HEK293 (cell line): ENCODE results near the gene TRIM5.
"Not testable (repeated sequence)": the region's sequence is repeated elsewhere in the genome, so short reads cannot be mapped to it uniquely, and the experiment has no call there.

Source experiments
- CTCF ChIA-PET: fragments of 350-600 bp; formaldehyde crosslinking; extraction: SDS; loops from one replicate; lab custom pipeline; 2021; ENCODE audit warnings: antibody characterized with exemption; lab: Yijun Ruan, JAX
- POLR2A ChIA-PET: fragments of 300-600 bp; formaldehyde crosslinking; extraction: SDS; loops from one replicate; lab custom pipeline; 2020; ENCODE audit warnings: antibody characterized with exemption, inconsistent platforms; lab: Yijun Ruan, JAX
- H3K27ac ChIP-seq: fragments of 200-500 bp; sonication (Bioruptor generic); 2 replicates; pipeline ENCODE4 v1.5.1; 2014; ENCODE audit warnings: low read depth, low read length, control low read depth, inconsistent platforms; ENCODE audit errors: extremely low read depth
- H3K36me3 ChIP-seq, 2 experiments: fragments of 200-500 bp in 1 of 2; sonication (Bioruptor generic) in 1 of 2; 1 replicate in 1 of 2; 2 replicates in 1 of 2; pipeline ENCODE4 v1.5.1; 2014 to 2017; ENCODE audit warnings: inconsistent platforms in 2 of 2, low read length in 2 of 2; ENCODE audit not compliant: control insufficient read depth in 2 of 2, insufficient read depth in 1 of 2
- H3K4me1 ChIP-seq: fragments of 200-500 bp; sonication (Bioruptor generic); 2 replicates; pipeline ENCODE4 v1.5.1; 2014; ENCODE audit warnings: mild to moderate bottlenecking, low read length, inconsistent platforms; ENCODE audit not compliant: control insufficient read depth, insufficient read depth
- H3K4me3 ChIP-seq: 2 replicates; pipeline ENCODE4 v1.5.1; 2011; ENCODE audit warnings: low read depth, mild to moderate bottlenecking, control low read depth, low read length, moderate library complexity
- H3K9me3 ChIP-seq: fragments of 200-500 bp; sonication (Bioruptor generic); 2 replicates; pipeline ENCODE4 v1.5.1; 2014; ENCODE audit warnings: low read depth, low read length, inconsistent platforms; ENCODE audit not compliant: control insufficient read depth, insufficient read depth
- EGR2 ChIP-seq: fragments of 450-650 bp; formaldehyde crosslinking; IDR thresholded peaks from 2 replicates; pipeline ENCODE4 v1.5.1; 2016; ENCODE audit warnings: low read depth, missing biosample characterization, missing genetic modification characterization
- HOXD13 ChIP-seq: sonication (generic); formaldehyde crosslinking; IDR thresholded peaks from 2 replicates; pipeline ENCODE4 v1.8.0; 2022; ENCODE audit warnings: missing genetic modification reagents, borderline replicate concordance
- ZFP3 ChIP-seq: fragments of 450-650 bp; formaldehyde crosslinking; IDR thresholded peaks from 2 replicates; pipeline ENCODE4 v1.5.1; 2016; ENCODE audit warnings: low read depth, missing biosample characterization, missing genetic modification characterization
- ZNF114 ChIP-seq: fragments of 450-650 bp; formaldehyde crosslinking; IDR thresholded peaks from 2 replicates; pipeline ENCODE4 v1.5.0; 2017; ENCODE audit warnings: missing biosample characterization, missing genetic modification characterization
- ZNF157 ChIP-seq: fragments of 450-650 bp; formaldehyde crosslinking; IDR thresholded peaks from 2 replicates; pipeline ENCODE4 v1.5.1; 2016; ENCODE audit warnings: missing biosample characterization, missing genetic modification characterization
- ZNF529 ChIP-seq: fragments of 450-650 bp; formaldehyde crosslinking; IDR thresholded peaks from 2 replicates; pipeline ENCODE4 v1.5.1; 2017; ENCODE audit warnings: missing genetic modification characterization, missing biosample characterization; ENCODE audit not compliant: insufficient replicate concordance
- ZNF600 ChIP-seq: fragments of 450-650 bp; formaldehyde crosslinking; IDR thresholded peaks from 2 replicates; pipeline ENCODE4 v1.5.1; 2016; ENCODE audit warnings: missing biosample characterization, missing genetic modification characterization
- ZNF624 ChIP-seq: fragments of 450-650 bp; formaldehyde crosslinking; IDR thresholded peaks from 2 replicates; pipeline ENCODE4 v1.5.1; 2017; ENCODE audit warnings: missing biosample characterization, missing genetic modification characterization
- ZNF629 ChIP-seq: fragments of 450-650 bp; formaldehyde crosslinking; IDR thresholded peaks from 2 replicates; pipeline ENCODE4 v1.5.1; 2017; ENCODE audit warnings: missing biosample characterization, missing genetic modification characterization
- TF ChIP-seq, protein P1 (sequence below): fragments of 450-650 bp; formaldehyde crosslinking; IDR thresholded peaks from 2 replicates; pipeline ENCODE4 v1.5.1; 2016; ENCODE audit warnings: missing biosample characterization, missing genetic modification characterization, low read depth
- TF ChIP-seq, protein P2 (sequence below): fragments of 450-650 bp; formaldehyde crosslinking; IDR thresholded peaks from 2 replicates; pipeline ENCODE4 v1.5.1; 2016; ENCODE audit warnings: missing biosample characterization, missing genetic modification characterization, borderline replicate concordance
- TF ChIP-seq, protein P3 (sequence below): fragments of 450-650 bp; formaldehyde crosslinking; IDR thresholded peaks from 2 replicates; pipeline ENCODE4 v1.5.1; 2016; ENCODE audit warnings: missing biosample characterization, missing genetic modification characterization
- TF ChIP-seq, protein P4 (sequence below): fragments of 450-650 bp; formaldehyde crosslinking; IDR thresholded peaks from 2 replicates; pipeline ENCODE4 v1.5.1; 2016; ENCODE audit warnings: missing biosample characterization, missing genetic modification characterization

The TRIM5 gene

DNA sequence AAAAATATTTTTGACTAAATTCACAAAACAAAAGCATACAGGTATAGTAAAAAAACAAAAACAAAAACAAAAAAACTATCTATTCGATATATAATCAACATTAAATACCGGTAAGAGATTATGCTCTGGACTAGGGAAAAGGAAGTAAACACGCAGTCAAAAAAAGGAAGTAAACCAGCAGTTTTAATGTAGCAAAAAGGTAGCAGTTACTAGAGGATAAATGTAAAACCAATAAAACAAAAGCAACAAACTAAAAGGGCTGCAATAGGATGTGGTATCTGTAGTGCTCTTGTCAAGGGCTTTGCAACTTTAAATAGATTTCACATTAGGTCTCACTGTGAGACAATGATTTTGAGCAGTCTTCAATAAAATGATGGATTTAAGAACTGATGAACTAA lies 7.1 kb upstream of the TRIM5 start (continued):
- TF ChIP-seq, protein P1, sequence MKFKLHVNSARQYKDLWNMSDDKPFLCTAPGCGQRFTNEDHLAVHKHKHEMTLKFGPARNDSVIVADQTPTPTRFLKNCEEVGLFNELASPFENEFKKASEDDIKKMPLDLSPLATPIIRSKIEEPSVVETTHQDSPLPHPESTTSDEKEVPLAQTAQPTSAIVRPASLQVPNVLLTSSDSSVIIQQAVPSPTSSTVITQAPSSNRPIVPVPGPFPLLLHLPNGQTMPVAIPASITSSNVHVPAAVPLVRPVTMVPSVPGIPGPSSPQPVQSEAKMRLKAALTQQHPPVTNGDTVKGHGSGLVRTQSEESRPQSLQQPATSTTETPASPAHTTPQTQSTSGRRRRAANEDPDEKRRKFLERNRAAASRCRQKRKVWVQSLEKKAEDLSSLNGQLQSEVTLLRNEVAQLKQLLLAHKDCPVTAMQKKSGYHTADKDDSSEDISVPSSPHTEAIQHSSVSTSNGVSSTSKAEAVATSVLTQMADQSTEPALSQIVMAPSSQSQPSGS (tag by site-specific recombination), result no peak
- TF ChIP-seq ZNF629 (tag by site-specific recombination) (no peak), ZFP3 (tag by site-specific recombination) (no peak), ZNF600 (tag by site-specific recombination) (no peak), ZNF114 (tag by site-specific recombination) (no peak), ZNF624 (tag by site-specific recombination) (no peak), ZNF157 (tag by site-specific recombination) (no peak), HOXD13 (CRISPR knock-in tag) (no peak), EGR2 (tag by site-specific recombination) (no peak)
- TF ChIP-seq, protein P2, sequence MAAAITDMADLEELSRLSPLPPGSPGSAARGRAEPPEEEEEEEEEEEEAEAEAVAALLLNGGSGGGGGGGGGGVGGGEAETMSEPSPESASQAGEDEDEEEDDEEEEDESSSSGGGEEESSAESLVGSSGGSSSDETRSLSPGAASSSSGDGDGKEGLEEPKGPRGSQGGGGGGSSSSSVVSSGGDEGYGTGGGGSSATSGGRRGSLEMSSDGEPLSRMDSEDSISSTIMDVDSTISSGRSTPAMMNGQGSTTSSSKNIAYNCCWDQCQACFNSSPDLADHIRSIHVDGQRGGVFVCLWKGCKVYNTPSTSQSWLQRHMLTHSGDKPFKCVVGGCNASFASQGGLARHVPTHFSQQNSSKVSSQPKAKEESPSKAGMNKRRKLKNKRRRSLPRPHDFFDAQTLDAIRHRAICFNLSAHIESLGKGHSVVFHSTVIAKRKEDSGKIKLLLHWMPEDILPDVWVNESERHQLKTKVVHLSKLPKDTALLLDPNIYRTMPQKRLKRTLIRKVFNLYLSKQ, result no peak
- TF ChIP-seq, protein P3, sequence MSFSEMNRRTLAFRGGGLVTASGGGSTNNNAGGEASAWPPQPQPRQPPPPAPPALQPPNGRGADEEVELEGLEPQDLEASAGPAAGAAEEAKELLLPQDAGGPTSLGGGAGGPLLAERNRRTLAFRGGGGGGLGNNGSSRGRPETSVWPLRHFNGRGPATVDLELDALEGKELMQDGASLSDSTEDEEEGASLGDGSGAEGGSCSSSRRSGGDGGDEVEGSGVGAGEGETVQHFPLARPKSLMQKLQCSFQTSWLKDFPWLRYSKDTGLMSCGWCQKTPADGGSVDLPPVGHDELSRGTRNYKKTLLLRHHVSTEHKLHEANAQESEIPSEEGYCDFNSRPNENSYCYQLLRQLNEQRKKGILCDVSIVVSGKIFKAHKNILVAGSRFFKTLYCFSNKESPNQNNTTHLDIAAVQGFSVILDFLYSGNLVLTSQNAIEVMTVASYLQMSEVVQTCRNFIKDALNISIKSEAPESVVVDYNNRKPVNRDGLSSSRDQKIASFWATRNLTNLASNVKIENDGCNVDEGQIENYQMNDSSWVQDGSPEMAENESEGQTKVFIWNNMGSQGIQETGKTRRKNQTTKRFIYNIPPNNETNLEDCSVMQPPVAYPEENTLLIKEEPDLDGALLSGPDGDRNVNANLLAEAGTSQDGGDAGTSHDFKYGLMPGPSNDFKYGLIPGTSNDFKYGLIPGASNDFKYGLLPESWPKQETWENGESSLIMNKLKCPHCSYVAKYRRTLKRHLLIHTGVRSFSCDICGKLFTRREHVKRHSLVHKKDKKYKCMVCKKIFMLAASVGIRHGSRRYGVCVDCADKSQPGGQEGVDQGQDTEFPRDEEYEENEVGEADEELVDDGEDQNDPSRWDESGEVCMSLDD (tag by site-specific recombination), result no peak

DNA sequence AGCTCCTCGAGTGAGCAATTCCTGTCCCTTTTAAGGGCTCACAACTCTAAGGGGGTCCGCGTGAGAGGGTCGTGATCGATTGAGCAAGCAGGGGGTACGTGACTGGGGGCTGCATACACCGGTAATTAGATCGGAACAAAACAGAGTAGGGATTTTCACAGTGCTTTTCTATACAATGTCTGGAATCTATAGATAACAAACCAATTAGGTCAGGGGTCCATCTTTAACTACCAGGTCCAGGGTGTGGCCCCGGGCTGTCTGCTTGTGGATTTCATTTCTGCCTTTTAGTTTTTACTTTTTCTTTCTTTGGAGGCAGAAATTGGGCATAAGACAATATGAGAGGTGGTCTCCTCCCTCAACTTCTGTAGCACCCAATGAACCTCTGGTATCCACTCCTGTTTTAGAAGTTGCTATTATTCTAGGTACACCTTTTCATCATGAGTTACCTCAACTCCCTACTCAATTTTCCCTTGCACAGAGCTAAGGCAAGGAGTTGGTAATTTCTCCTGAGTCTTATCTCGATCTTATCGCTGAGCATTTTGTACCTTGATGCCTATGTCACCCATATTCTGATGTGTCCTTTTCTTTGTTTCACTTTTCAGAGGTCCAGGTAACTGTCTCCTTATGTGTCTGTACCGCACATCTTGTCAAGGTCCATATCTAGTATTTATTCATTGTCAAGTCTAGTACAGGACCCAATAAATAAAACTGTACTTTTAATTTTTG lies 6.5 kb upstream of the TRIM5 start:
- H3K36me3 ChIP-seq, H3K9me3 ChIP-seq, H3K4me1 ChIP-seq, POLR2A ChIA-PET, H3K4me3 ChIP-seq, CTCF ChIA-PET, H3K27ac ChIP-seq: not testable (repeated sequence)

DNA sequence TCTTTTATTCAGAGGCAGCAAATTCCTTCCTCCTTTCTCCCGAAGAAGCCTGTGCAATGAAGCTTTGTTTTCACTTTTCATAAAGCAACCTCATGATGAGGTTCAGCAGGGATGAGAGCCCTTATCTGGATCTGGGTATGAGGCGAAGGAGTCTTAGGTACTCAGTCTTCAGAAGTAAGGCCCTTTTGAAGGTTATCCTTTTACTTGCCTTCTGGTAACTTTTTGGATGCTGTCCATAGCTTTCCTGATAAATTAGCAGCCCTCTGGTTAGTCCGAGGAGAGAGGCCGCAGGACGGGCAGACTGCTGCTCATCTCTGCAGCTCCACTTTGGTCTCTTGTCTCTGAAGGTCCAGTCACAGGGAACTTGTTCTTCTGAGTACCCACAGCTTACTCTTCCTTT lies 5.9 kb upstream of the TRIM5 start:
- H3K4me1 ChIP-seq, result no peaks in the 10 kb centered on the region
- POLR2A ChIA-PET, result no interaction called here
- TF ChIP-seq ZNF529 (no peak), ZNF114 (tag by site-specific recombination) (no peak)
- TF ChIP-seq, protein P4, sequence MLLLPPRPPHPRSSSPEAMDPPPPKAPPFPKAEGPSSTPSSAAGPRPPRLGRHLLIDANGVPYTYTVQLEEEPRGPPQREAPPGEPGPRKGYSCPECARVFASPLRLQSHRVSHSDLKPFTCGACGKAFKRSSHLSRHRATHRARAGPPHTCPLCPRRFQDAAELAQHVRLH (tag by site-specific recombination), result no peak
- TF ChIP-seq, protein P3 (tag by site-specific recombination), result no peak
- H3K27ac ChIP-seq, result no peak overlapping the region
- no peak overlapping the region for H3K4me3 ChIP-seq
- H3K9me3 ChIP-seq, result no peaks in the 10 kb centered on the region
- CTCF ChIA-PET, result no interaction called here
- H3K36me3 ChIP-seq, result no peaks in the 10 kb centered on the region
